Loucy (cell line): ENCODE results near the gene UNC50.

Experiments
- H2AFZ ChIP-seq: fragments of 200-600 bp; sonication (generic); 2 replicates; pipeline ENCODE4 v1.6.0; 2016; ENCODE audit warnings: antibody characterized with exemption, mild to moderate bottlenecking, low read length, moderate library complexity
- H3F3A ChIP-seq: fragments of 200-600 bp; 2 replicates; pipeline ENCODE4 v1.6.0; 2016; ENCODE audit warnings: antibody characterized with exemption, low read depth, mild to moderate bottlenecking
- H3K27me3 ChIP-seq: fragments of 200-600 bp; sonication (generic); 2 replicates; pipeline ENCODE4 v1.6.1; 2014; ENCODE audit warnings: low read length, mild to moderate bottlenecking; ENCODE audit not compliant: insufficient read depth, poor library complexity, severe bottlenecking
- H3K36me3 ChIP-seq: fragments of 200-600 bp; sonication (generic); 2 replicates; pipeline ENCODE4 v1.6.1; 2016; ENCODE audit warnings: low read length; ENCODE audit not compliant: insufficient read depth
- H3K4me1 ChIP-seq: fragments of 200-600 bp; sonication (generic); 2 replicates; pipeline ENCODE4 v1.5.1; 2014; ENCODE audit warnings: low read length, mild to moderate bottlenecking; ENCODE audit not compliant: insufficient read depth, poor library complexity, severe bottlenecking
- H3K4me2 ChIP-seq: fragments of 200-600 bp; sonication (generic); 2 replicates; pipeline ENCODE4 v1.6.0; 2014; ENCODE audit warnings: antibody characterized with exemption, low read length, low read depth, mild to moderate bottlenecking; ENCODE audit not compliant: poor library complexity, severe bottlenecking
- H3K4me3 ChIP-seq: fragments of 200-600 bp; sonication (generic); 2 replicates; pipeline ENCODE4 v1.5.1; 2014; ENCODE audit warnings: low read length, mild to moderate bottlenecking, mixed read lengths; ENCODE audit not compliant: poor library complexity, severe bottlenecking
- H3K79me2 ChIP-seq: fragments of 200-600 bp; sonication (generic); 2 replicates; pipeline ENCODE4 v1.6.1; 2014; ENCODE audit warnings: low read length; ENCODE audit not compliant: insufficient read depth
- H3K9ac ChIP-seq: fragments of 200-600 bp; sonication (generic); 2 replicates; pipeline ENCODE4 v1.6.0; 2014; ENCODE audit warnings: mild to moderate bottlenecking, low read depth, low read length, moderate library complexity; ENCODE audit not compliant: poor library complexity, severe bottlenecking
- H3K9me2 ChIP-seq: fragments of 200-600 bp; sonication (generic); replicated peaks from 2 replicates; pipeline ENCODE4 v1.6.1; 2016; ENCODE audit warnings: low read depth, low read length, mixed read lengths
- H3K9me3 ChIP-seq: fragments of 200-600 bp; sonication (generic); 2 replicates; pipeline ENCODE4 v1.6.1; 2014; ENCODE audit warnings: mild to moderate bottlenecking, antibody characterized with exemption, low read length, low read depth; ENCODE audit not compliant: insufficient read depth
- H4K20me1 ChIP-seq: fragments of 200-600 bp; sonication (generic); 2 replicates; pipeline ENCODE4 v1.6.0; 2014; ENCODE audit warnings: antibody characterized with exemption, low read length, mild to moderate bottlenecking; ENCODE audit not compliant: insufficient read depth, poor library complexity, severe bottlenecking
- EZH2phosphoT487 ChIP-seq: fragments of 200-600 bp; IDR thresholded peaks from 2 replicates; pipeline ENCODE4 v1.6.1; 2018; ENCODE audit warnings: antibody characterized with exemption, mild to moderate bottlenecking, moderate library complexity, borderline replicate concordance
- TF ChIP-seq, protein P1 (sequence below): fragments of 200-600 bp; sonication (generic); conservative IDR thresholded peaks from 2 replicates; pipeline ENCODE4 v1.5.1; 2014; ENCODE audit warnings: mild to moderate bottlenecking, antibody characterized with exemption, low read length

UNC50 gene, protein sequence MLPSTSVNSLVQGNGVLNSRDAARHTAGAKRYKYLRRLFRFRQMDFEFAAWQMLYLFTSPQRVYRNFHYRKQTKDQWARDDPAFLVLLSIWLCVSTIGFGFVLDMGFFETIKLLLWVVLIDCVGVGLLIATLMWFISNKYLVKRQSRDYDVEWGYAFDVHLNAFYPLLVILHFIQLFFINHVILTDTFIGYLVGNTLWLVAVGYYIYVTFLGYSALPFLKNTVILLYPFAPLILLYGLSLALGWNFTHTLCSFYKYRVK

DNA sequence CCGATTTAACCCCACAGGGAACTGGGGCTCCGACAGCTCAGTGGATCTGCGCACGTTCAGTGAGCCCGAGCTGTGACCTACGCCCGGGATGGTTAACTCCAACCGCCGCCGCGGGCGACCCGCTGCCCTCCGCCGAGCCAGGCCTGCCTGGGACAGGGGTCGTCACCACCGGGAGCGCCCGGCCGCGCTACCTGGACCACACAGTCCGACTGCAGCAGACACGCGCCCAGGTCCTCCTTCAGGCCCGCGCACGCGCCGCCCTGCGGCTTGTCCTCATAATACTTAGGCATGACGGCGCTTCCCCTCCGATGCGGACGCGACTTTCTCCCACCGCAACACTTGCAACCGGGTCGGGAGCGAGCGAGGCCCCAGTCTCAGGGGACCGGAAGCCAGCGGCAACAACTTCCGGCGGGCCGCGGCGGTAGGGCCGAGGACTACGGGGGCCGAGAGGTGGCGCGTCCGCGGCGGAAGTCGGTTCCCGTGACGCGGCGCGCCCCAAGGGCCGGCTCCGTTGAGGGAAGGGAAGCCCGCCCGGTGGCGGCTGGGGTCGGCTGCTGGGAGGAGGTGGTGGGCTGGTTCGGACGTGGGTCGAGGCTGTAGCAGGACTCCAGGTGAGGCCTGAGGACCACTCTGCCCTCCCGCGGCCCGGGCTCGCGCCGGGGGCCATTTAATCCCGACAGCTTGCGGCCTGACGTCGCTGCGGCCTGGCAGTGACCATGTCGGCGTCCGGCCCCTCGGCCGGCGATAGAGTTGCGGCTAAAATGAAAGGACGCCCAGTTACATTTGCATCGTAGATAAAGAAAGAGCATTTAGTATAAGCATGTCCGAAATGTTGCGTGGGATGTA, at the start of gene UNC50, which contains the start of gene COA5:
Gene UNC50 (plus strand): TSS at position 474 of the 846 bp plus-strand sequence. CDS start 1,171 bp downstream, outside the sequence.
Gene COA5 (minus strand): TSS at position 397 of the 846 bp plus-strand sequence. CDS start 107 bp downstream, at position 290.
- Histone ChIP-seq H3K79me2 (peaks cover 62% of the 10 kb centered on the region), H3F3A (no peaks in the 10 kb centered on the region), H3K36me3 (0 out of 2 replicates have a peak, but pooled peaks cover 4% of the 10 kb centered on the region), H2AFZ (peak within 1 kb of the TSS; percentile 99), H3K9me3 (no peaks in the 10 kb centered on the region), H4K20me1 (peaks cover 27% of the 10 kb centered on the region), H3K27me3 (no peaks in the 10 kb centered on the region), H3K9me2 (no peaks in the 10 kb centered on the region), H3K4me1 (peaks cover 37% of the 10 kb centered on the region), H3K4me2 (peak within 1 kb of the TSS; percentile 94), H3K9ac (peak within 1 kb of the TSS; percentile 95), H3K4me3 (peak within 1 kb of the TSS; percentile 99)
- TF ChIP-seq, protein P1, sequence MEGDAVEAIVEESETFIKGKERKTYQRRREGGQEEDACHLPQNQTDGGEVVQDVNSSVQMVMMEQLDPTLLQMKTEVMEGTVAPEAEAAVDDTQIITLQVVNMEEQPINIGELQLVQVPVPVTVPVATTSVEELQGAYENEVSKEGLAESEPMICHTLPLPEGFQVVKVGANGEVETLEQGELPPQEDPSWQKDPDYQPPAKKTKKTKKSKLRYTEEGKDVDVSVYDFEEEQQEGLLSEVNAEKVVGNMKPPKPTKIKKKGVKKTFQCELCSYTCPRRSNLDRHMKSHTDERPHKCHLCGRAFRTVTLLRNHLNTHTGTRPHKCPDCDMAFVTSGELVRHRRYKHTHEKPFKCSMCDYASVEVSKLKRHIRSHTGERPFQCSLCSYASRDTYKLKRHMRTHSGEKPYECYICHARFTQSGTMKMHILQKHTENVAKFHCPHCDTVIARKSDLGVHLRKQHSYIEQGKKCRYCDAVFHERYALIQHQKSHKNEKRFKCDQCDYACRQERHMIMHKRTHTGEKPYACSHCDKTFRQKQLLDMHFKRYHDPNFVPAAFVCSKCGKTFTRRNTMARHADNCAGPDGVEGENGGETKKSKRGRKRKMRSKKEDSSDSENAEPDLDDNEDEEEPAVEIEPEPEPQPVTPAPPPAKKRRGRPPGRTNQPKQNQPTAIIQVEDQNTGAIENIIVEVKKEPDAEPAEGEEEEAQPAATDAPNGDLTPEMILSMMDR = no peak; the same call in 1 of the 2 replicates
- TF ChIP-seq EZH2phosphoT487 = no peak

DNA sequence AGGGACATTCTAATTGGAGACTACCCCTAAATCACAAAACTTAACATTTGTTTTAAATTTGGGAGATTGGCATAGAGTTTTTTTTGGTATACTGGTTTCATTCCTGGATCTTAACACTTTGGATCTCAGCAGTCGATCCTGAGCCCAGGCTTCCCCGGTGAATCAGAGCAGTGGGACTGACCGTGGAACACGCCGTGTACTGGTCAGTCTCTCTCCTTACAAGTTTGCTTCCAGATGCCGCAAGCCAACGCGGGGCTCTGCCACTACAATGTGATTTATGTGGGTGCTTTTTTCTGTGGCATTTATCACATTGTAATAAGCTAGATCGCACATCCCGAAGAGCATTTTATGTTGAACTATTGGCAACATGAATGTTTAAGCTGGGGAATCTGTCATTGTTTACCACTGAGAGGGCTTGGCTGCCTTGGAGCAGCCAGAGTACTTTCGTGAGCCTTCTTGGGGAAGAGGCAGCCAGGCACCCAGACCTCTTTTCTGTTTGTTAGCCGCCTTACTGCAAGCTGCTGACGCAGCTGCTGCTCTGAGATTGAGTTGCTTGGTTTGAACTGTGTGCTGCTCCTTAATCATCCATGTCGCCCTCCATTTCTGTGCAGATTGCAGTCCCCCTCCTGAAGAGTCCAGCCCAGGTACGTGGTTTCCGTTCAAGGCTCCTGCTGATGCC, 49.4 kb upstream of the UNC50 start:
- Histone ChIP-seq H3K36me3 (peaks cover 19% of the 10 kb centered on the region; the same call in 1 of the 2 replicates), H3K79me2 (no peaks in the 10 kb centered on the region), H3K4me2 (peak overlapping the region; percentile 55), H3F3A (no peaks in the 10 kb centered on the region), H3K9me2 (no peaks in the 10 kb centered on the region), H4K20me1 (no peaks in the 10 kb centered on the region), H3K4me3 (peak overlapping the region; percentile 8), H3K4me1 (peaks cover 66% of the 10 kb centered on the region), H3K9ac (peak overlapping the region; percentile 24), H3K9me3 (no peaks in the 10 kb centered on the region), H3K27me3 (no peaks in the 10 kb centered on the region), H2AFZ (no peak overlapping the region)
- TF ChIP-seq, protein P1 = no peak
- no peak for TF ChIP-seq EZH2phosphoT487

DNA sequence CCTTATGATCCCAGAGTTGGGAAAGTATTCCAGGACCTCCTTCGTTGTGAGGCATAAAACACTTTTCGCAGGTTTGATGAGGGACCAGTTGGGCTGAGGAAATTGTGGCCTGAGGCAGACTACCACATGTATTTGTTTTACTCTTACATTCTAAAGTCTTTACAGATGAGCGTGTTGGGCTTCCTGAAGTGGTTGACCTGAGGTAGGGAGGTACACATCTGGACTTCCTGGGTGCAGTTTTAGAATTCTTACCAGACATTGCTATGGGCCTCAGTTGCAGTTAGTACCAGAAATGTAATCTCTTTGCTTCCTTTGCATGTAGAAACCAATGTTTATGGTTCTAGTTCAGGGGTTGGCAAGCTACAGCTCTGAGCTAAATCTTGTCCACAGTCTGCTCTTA, 48.8 kb upstream of the UNC50 start:
- Histone ChIP-seq H3K4me2 (peak overlapping the region; percentile 55), H3K36me3 (peaks cover 19% of the 10 kb centered on the region; the same call in 1 of the 2 replicates)

More for the DNA sequence above, 48.8 kb upstream of the UNC50 start:
- no peaks in the 10 kb centered on the region for H3K79me2 ChIP-seq
- no peaks in the 10 kb centered on the region for H3K9me3 ChIP-seq
- no peaks in the 10 kb centered on the region for H3K27me3 ChIP-seq
- H3F3A ChIP-seq = no peaks in the 10 kb centered on the region
- H2AFZ ChIP-seq = no peak overlapping the region
- TF ChIP-seq, protein P1 = no peak
- TF ChIP-seq EZH2phosphoT487 = no peak
- H3K4me1 ChIP-seq = peaks cover 60% of the 10 kb centered on the region
- H3K9ac ChIP-seq = peak overlapping the region; percentile 24
- H3K4me3 ChIP-seq = peak overlapping the region; percentile 8
- no peaks in the 10 kb centered on the region for H3K9me2 ChIP-seq
- H4K20me1 ChIP-seq = no peaks in the 10 kb centered on the region
